H1 (cell line): ENCODE data around the gene TFAP2D. TPM values are rescaled to one million over a fixed set of nuclear protein-coding genes. Genes with fewer than 3 reads are reported as not detected.

Experiments
- CBX8 ChIP-seq: fragments of 300-800, 300-1000 bp; sonication (generic); IDR thresholded peaks from 2 replicates; pipeline ENCODE4 v1.7.1; 2016; ENCODE audit warnings: low read depth, low read length, borderline replicate concordance
- CHD7 ChIP-seq: fragments of 300-600 bp; sonication (generic); IDR thresholded peaks from 2 replicates; pipeline ENCODE4 v1.7.1; 2012; ENCODE audit warnings: low read length, moderate library complexity, mild to moderate bottlenecking, inconsistent platforms; ENCODE audit not compliant: insufficient replicate concordance
- EZH2 ChIP-seq: fragments of 200-600 bp; sonication (generic); IDR thresholded peaks from 2 replicates; pipeline ENCODE4 v1.7.1; 2012; ENCODE audit warnings: low read depth, mild to moderate bottlenecking, moderate library complexity, low read length, inconsistent platforms; ENCODE audit not compliant: severe bottlenecking
- SAP30 ChIP-seq: fragments of 300-600 bp; sonication (generic); IDR thresholded peaks from 2 replicates; pipeline ENCODE4 v1.7.1; 2012; ENCODE audit warnings: low read length, moderate library complexity, mild to moderate bottlenecking, inconsistent platforms; ENCODE audit not compliant: insufficient read depth, insufficient replicate concordance
- SP1 ChIP-seq: IDR thresholded peaks from 2 replicates; pipeline ENCODE4 v1.6.1; 2011; ENCODE audit warnings: low read depth, low read length
- SP2 ChIP-seq: IDR thresholded peaks from 2 replicates; pipeline ENCODE4 v1.6.1; 2012; ENCODE audit warnings: mild to moderate bottlenecking, low read length, inconsistent platforms
- polyA plus RNA-seq, 7 experiments: library from polyadenylated mRNA; depleted of rRNA in 3 of 7; stranded (reverse) in 5 of 7; unstranded in 2 of 7; fragments of >200 nt in 5 of 7; fragments of 200-250 nt in 2 of 7; gene quantifications; 1 replicate in 5 of 7; 2 replicates in 1 of 7; 4 replicates in 1 of 7; pipeline versions ENCODE4 v1.2.1 to v1.2.3, GENCODE V29; 2011 to 2013; ENCODE audit warnings: missing spikeins in 2 of 7, mixed read lengths in 2 of 7
- total RNA-seq: library from RNA; stranded (reverse); fragmentation: NEBNext Ultra II Directional; extraction: Animal tissue kit (Norgen Biotek cat#: 25700); gene quantifications from 2 replicates; pipeline ENCODE4 v1.2.1, GENCODE V29; 2021

TFAP2D gene
- total and polyA plus RNA-seq, 2 of the 8 experiments (the other 6 are each of a cell fraction or from before 2014, with no cell fraction given), result not detected

- TF ChIP-seq CHD7, result no peak
- no peak for TF ChIP-seq SP2
- peak; percentile 60; the same call in 1 of the 2 replicates for TF ChIP-seq CBX8
- TF ChIP-seq SAP30, result no peak
- TF ChIP-seq SP1, result no peak
- TF ChIP-seq EZH2, result peak; percentile 56
- TF ChIP-seq, all 59 proteins: peak for 2
These were observed 104.7 kb downstream of the TFAP2D start (continued) for GRCh38 chr6:50818020-50818419.
